OCI-LY1 (cell line): ENCODE results near the gene LPAR5.

Source experiments
- H2AFZ ChIP-seq: fragments of 200-600 bp; sonication (generic), shearing (Covaris generic); 2 replicates; pipeline ENCODE4 v1.6.0; 2014; ENCODE audit warnings: antibody characterized with exemption, mild to moderate bottlenecking, low read length
- H3F3A ChIP-seq: fragments of 200-600 bp; sonication (generic), shearing (Covaris generic); 2 replicates; pipeline ENCODE4 v1.6.0; 2014; ENCODE audit warnings: mild to moderate bottlenecking, antibody characterized with exemption, low read length, moderate library complexity; ENCODE audit not compliant: insufficient read depth
- H3K27ac ChIP-seq: fragments of 200-600 bp; sonication (generic); 2 replicates; pipeline ENCODE4 v1.5.1; 2014; ENCODE audit warnings: low read length, mixed run types, mild to moderate bottlenecking, low read depth; ENCODE audit not compliant: poor library complexity, severe bottlenecking
- H3K27me3 ChIP-seq: fragments of 200-600 bp; sonication (generic); 2 replicates; pipeline ENCODE4 v1.6.0; 2014; ENCODE audit warnings: antibody characterized with exemption, mild to moderate bottlenecking, low read length, moderate library complexity; ENCODE audit not compliant: insufficient read depth
- H3K36me3 ChIP-seq: fragments of 200-600 bp; sonication (generic); 2 replicates; pipeline ENCODE4 v1.6.1; 2014; ENCODE audit warnings: mild to moderate bottlenecking, antibody characterized with exemption, low read length, moderate library complexity, mixed read lengths; ENCODE audit not compliant: insufficient read depth
- H3K4me1 ChIP-seq: fragments of 200-600 bp; sonication (generic); 2 replicates; pipeline ENCODE4 v1.5.1; 2014; ENCODE audit warnings: mild to moderate bottlenecking, low read length, moderate library complexity; ENCODE audit not compliant: insufficient read depth, severe bottlenecking
- H3K4me2 ChIP-seq: fragments of 200-600 bp; sonication (generic), shearing (Covaris generic); 2 replicates; pipeline ENCODE4 v1.6.1; 2014; ENCODE audit warnings: low read length
- H3K4me3 ChIP-seq: fragments of 200-600 bp; sonication (generic); 2 replicates; pipeline ENCODE4 v1.5.1; 2014; ENCODE audit warnings: low read length, low read depth, mild to moderate bottlenecking, mixed read lengths; ENCODE audit not compliant: poor library complexity, severe bottlenecking
- H3K79me2 ChIP-seq: fragments of 200-600 bp; shearing (Covaris generic); 2 replicates; pipeline ENCODE4 v1.6.1; 2016; ENCODE audit warnings: mixed run types, low read length, mixed read lengths; ENCODE audit not compliant: insufficient read depth
- H3K9ac ChIP-seq: fragments of 200-600 bp; sonication (generic), shearing (Covaris generic); 2 replicates; pipeline ENCODE4 v1.6.1; 2014; ENCODE audit warnings: mild to moderate bottlenecking, low read length, mixed read lengths
- H3K9me2 ChIP-seq: fragments of 200-600 bp; sonication (generic), shearing (Covaris generic); 2 replicates; pipeline ENCODE4 v1.6.1; 2014; ENCODE audit warnings: low read depth, mild to moderate bottlenecking, low read length, mixed read lengths
- H3K9me3 ChIP-seq: fragments of 200-600 bp; shearing (Covaris generic); 2 replicates; pipeline ENCODE4 v1.6.1; 2014; ENCODE audit warnings: low read length, mixed read lengths
- H4K20me1 ChIP-seq: fragments of 200-600 bp; sonication (generic), shearing (Covaris generic); 2 replicates; pipeline ENCODE4 v1.6.0; 2016; ENCODE audit warnings: mild to moderate bottlenecking, low read length; ENCODE audit not compliant: insufficient read depth
- EZH2 ChIP-seq: fragments of 200-600 bp; sonication (generic), shearing (Covaris generic); IDR thresholded peaks from 2 replicates; pipeline ENCODE4 v1.8.0; 2017; ENCODE audit warnings: borderline replicate concordance, mixed run types, mild to moderate bottlenecking, antibody characterized with exemption, low read length, moderate library complexity, mixed read lengths
- TF ChIP-seq, protein P1 (sequence below): fragments of 200-600 bp; sonication (generic), shearing (Covaris generic); IDR thresholded peaks from 2 replicates; pipeline ENCODE4 v1.5.1; 2017; ENCODE audit warnings: mild to moderate bottlenecking, antibody characterized with exemption, low read length, moderate library complexity, mixed read lengths

The LPAR5 gene

GRCh38 chr12:6638305-6638704 is 2.5 kb upstream of the LPAR5 start:
- no peak for TF ChIP-seq EZH2
- TF ChIP-seq, protein P1, sequence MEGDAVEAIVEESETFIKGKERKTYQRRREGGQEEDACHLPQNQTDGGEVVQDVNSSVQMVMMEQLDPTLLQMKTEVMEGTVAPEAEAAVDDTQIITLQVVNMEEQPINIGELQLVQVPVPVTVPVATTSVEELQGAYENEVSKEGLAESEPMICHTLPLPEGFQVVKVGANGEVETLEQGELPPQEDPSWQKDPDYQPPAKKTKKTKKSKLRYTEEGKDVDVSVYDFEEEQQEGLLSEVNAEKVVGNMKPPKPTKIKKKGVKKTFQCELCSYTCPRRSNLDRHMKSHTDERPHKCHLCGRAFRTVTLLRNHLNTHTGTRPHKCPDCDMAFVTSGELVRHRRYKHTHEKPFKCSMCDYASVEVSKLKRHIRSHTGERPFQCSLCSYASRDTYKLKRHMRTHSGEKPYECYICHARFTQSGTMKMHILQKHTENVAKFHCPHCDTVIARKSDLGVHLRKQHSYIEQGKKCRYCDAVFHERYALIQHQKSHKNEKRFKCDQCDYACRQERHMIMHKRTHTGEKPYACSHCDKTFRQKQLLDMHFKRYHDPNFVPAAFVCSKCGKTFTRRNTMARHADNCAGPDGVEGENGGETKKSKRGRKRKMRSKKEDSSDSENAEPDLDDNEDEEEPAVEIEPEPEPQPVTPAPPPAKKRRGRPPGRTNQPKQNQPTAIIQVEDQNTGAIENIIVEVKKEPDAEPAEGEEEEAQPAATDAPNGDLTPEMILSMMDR: no peak
- peak overlapping the region; percentile 95 for H3K27ac ChIP-seq
- H3K36me3 ChIP-seq: peaks cover 2% of the 10 kb centered on the region; the same call in 1 of the 2 replicates
- H3K9me2 ChIP-seq: no peaks in the 10 kb centered on the region
- no peaks in the 10 kb centered on the region for H4K20me1 ChIP-seq
- H3K9me3 ChIP-seq: peaks cover 12% of the 10 kb centered on the region
- H3K9ac ChIP-seq: peak overlapping the region; percentile 47
- no peaks in the 10 kb centered on the region for H3K79me2 ChIP-seq
- H3F3A ChIP-seq: no peaks in the 10 kb centered on the region
- H3K4me1 ChIP-seq: peaks cover 60% of the 10 kb centered on the region
- no peaks in the 10 kb centered on the region for H3K27me3 ChIP-seq
- H3K4me2 ChIP-seq: peak overlapping the region; percentile 54
- H2AFZ ChIP-seq: peak overlapping the region; percentile 51; the same call in 1 of the 2 replicates
- peak overlapping the region; percentile 14 for H3K4me3 ChIP-seq

- peak overlapping the region; percentile 56 for H3K4me3 ChIP-seq
- H3K4me1 ChIP-seq: peaks cover 89% of the 10 kb centered on the region
- H3K9me3 ChIP-seq: no peaks in the 10 kb centered on the region
- H3K9ac ChIP-seq: peak overlapping the region; percentile 75
- H3K36me3 ChIP-seq: no peaks in the 10 kb centered on the region
- H3K27ac ChIP-seq: peak overlapping the region; percentile 95
- no peaks in the 10 kb centered on the region for H3K79me2 ChIP-seq
- H2AFZ ChIP-seq: no peak overlapping the region
- no peaks in the 10 kb centered on the region for H3K27me3 ChIP-seq
- no peaks in the 10 kb centered on the region for H4K20me1 ChIP-seq
- TF ChIP-seq, protein P1: no peak
- peak overlapping the region; percentile 81 for H3K4me2 ChIP-seq
- H3F3A ChIP-seq: no peaks in the 10 kb centered on the region
- no peaks in the 10 kb centered on the region for H3K9me2 ChIP-seq
Observed at GRCh38 chr12:6635375-6635855, 344 bp downstream of the LPAR5 start.

- H3K9me2 ChIP-seq: no peaks in the 10 kb centered on the region
- H3K27ac ChIP-seq: peak overlapping the region; percentile 95
- no peaks in the 10 kb centered on the region for H3K9me3 ChIP-seq
- no peaks in the 10 kb centered on the region for H3K27me3 ChIP-seq
- peak overlapping the region; percentile 70 for H3K9ac ChIP-seq
- no peaks in the 10 kb centered on the region for H4K20me1 ChIP-seq
- no peaks in the 10 kb centered on the region for H3K79me2 ChIP-seq
- peak overlapping the region; percentile 58 for H3K4me3 ChIP-seq
- H2AFZ ChIP-seq: no peak overlapping the region
- no peaks in the 10 kb centered on the region for H3F3A ChIP-seq
- no peak for TF ChIP-seq EZH2
- TF ChIP-seq, protein P1: no peak
- peak overlapping the region; percentile 59 for H3K4me2 ChIP-seq
- no peaks in the 10 kb centered on the region for H3K36me3 ChIP-seq
- H3K4me1 ChIP-seq: peaks cover 79% of the 10 kb centered on the region
Observed at GRCh38 chr12:6632026-6632983, 3.5 kb downstream of the LPAR5 start.
